Loucy (cell line): ENCODE measurements around the gene METTL15.

Source experiments
- EZH2phosphoT487 ChIP-seq: fragments of 200-600 bp; IDR thresholded peaks from 2 replicates; pipeline ENCODE4 v1.6.1; 2018; ENCODE audit warnings: antibody characterized with exemption, mild to moderate bottlenecking, moderate library complexity, borderline replicate concordance
- TF ChIP-seq, protein P1 (sequence below): fragments of 200-600 bp; sonication (generic); conservative IDR thresholded peaks from 2 replicates; pipeline ENCODE4 v1.5.1; 2014; ENCODE audit warnings: mild to moderate bottlenecking, antibody characterized with exemption, low read length

DNA sequence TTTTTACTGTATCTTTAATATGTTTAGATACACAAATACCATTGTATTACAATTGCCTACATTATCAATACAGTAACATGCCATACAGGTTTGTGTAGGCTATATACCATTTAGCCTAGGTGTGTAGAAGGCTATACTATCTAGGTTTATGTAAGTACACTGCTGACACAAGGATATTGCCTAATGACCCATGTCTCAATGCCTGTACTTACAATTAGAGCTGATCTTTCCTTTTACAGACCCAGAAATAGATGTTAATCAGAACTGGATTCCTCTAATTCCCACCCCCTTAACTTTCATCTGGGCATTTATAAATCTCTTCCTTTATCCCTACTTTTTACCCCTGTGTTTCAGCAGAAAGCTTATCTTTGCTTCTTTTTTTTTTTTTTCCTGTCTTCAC is 229.5 kb downstream of the METTL15 start:
- TF ChIP-seq, protein P1, sequence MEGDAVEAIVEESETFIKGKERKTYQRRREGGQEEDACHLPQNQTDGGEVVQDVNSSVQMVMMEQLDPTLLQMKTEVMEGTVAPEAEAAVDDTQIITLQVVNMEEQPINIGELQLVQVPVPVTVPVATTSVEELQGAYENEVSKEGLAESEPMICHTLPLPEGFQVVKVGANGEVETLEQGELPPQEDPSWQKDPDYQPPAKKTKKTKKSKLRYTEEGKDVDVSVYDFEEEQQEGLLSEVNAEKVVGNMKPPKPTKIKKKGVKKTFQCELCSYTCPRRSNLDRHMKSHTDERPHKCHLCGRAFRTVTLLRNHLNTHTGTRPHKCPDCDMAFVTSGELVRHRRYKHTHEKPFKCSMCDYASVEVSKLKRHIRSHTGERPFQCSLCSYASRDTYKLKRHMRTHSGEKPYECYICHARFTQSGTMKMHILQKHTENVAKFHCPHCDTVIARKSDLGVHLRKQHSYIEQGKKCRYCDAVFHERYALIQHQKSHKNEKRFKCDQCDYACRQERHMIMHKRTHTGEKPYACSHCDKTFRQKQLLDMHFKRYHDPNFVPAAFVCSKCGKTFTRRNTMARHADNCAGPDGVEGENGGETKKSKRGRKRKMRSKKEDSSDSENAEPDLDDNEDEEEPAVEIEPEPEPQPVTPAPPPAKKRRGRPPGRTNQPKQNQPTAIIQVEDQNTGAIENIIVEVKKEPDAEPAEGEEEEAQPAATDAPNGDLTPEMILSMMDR: no peak
- TF ChIP-seq EZH2phosphoT487: no peak
